HG02970 (cell line): ENCODE data around the gene CLDN19.

ENCODE experiments used
- ATAC-seq: cut with Tn5 transposase; IDR thresholded peaks from one replicate; pipeline ENCODE4 v1.9.1; 2021; ENCODE audit warnings: mild to moderate bottlenecking, moderate library complexity, moderate number of reproducible peaks; ENCODE audit not compliant: unreplicated experiment, low FRiP score

CLDN19 gene, protein sequence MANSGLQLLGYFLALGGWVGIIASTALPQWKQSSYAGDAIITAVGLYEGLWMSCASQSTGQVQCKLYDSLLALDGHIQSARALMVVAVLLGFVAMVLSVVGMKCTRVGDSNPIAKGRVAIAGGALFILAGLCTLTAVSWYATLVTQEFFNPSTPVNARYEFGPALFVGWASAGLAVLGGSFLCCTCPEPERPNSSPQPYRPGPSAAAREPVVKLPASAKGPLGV

DNA sequence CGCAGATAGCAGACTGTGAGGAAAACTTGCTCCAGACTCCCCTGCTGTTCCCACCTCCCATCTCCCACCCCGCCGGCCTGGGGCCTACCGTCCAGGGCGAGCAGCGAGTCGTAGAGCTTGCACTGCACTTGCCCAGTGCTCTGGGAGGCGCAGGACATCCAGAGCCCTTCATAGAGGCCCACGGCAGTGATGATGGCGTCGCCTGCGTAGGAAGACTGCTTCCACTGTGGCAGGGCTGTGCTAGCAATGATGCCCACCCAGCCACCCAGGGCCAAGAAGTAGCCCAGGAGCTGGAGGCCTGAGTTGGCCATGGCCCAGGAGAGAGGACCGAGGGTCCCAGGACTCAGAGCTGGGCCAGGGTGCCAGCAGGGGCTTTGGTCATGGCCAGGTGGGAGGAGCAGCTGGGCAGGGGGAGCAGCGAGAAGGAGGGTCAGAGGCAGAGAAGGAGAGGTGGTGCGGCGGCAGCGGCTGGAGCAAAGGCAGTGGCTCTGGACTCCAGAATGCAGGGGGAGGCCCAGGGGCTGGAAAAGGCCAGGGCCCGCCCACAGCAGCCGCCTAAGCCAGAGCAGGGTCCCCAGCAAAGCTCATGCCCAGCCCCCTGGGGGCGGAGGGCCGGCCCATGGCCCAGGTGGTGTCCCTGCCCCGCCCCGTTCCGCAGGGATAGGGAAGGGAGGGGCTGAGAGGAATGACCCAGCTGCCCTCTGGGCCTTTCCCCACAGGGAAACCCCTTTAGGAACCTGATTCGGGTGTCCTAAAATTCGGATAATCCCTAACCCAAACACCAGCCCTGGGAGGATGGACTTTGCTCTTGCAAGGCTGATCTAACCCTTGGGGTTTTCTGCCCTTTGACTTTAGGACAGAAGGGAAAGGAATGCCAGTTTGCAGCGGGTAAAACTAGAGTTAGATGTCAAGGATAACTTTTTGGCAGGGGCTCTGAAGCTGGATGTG is at the start of gene CLDN19:
CLDN19 (minus strand) TSS at position 484 of the 948 bp plus-strand sequence; CDS start at position 311, 173 bp downstream.
- ATAC-seq: no peak

DNA sequence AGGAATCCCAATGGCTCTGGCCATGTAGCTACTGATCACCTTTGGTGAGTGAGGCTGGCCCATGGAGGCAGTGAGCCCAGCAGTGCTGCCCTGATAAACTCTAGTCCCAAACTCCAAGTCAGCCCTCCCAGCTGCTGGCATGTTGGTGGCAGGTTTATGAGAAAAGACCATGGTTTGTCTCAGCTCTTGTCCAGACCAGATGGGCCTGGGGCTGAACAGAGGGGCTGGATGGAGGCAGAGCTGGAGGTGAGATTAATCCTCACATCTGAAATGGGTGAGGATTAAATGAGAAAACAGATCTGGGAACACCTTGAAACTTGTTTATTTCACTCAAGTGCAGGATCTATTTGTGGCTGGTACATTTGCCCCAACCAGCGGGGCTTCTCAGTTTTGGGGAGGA is 48.0 kb upstream of the CLDN19 start:
- no peak for ATAC-seq

DNA sequence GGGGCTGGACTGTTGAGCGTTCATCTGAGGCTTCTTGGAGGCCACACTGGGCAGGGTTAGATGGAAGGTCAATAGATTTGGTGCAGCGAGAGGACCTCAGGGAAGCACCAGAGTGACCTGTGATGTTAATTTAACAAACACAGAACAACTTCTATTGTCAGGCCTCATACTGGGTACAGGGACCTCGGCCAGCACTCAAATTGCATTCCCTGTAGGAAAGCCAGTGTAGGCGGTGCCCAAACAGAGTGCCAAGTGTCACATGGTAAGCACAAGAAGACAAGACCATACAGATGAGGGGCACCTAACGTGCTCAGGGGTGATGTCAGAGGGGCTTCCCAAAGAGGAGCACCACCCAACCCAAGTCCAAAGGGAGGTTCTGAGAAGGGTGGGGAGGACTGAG is 46.1 kb upstream of the CLDN19 start:
- no peak for ATAC-seq

DNA sequence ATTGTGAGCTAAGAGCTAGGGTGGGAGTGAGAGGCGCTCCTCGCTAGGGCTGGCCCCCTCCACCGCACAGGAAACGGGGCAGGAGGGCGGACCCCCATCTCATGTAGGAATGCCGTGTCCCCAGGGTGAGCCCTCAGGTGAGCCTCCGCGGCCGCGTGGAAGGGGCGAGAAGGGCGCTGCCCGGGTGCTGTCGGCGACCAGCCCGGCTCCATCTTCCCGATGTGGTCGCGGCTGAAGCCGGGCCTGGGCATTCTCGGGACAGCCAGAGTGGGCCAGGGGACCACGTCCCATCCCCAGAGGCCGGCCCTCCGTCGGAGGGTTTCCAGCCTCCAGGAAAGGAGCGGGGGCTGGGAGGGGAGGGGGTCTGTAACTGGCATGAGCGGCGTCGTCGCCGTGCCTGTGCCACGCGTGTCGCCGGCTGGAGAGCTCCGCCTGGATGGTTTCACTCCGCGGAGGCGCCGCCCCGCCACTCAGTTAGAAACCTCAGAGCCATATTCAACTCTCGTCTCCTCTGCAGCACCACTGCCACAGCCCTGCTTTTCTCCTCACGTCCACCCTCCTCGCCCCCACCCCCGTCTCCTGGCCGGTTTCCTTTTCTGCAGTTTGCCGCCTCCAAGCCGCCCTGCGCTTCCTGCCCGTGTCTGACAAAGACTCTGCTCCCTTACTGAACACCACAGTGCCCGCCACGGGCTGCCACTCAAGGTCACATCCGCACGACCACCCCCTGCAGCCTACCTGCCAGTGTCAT is 45.1 kb upstream of the CLDN19 start, which contains the start of gene TMEM269:
TMEM269 (plus strand) TSS at position 46 of the 748 bp plus-strand sequence. CDS start 4,903 bp downstream, outside the sequence.
- ATAC-seq: no peak

DNA sequence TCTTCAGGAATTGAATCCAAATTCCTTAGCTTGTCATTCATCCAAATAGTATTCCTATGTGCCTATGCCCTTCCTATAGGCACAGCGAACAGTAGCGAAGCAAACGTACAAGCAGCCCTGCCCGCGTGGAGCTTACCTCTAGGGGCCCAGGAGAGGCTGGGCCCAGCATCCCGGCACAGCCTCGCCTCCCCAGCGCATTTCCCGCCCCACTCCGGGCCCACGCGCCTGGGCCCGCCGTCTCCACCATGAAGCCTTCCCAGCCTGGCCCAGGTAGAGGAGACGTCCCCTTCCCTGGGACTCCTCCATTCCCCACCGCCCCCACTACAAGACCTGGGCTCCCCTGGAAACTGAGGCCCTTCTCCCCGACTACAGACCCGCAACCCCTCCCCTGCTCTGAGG is 44.5 kb upstream of the CLDN19 start:
- ATAC-seq: no peak

DNA sequence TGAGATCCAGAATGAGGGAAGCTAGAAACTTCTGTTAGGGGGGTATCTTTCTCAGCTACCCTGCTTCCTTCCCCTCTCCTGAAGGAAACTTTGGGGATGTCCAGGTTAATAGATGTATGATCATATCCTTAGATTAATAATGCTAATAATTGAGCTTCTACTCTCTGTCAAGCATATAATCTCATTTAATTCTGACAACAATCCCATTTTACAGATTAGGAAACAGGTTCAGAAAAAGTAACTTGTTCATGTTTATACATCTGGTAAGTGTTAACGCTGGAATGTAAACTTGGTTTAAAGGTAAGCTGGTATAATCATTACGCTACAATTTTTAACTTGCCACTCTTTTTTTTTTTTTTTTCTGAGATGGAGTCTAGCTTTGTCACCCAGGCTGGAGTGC is 43.1 kb upstream of the CLDN19 start:
- ATAC-seq: no peak

DNA sequence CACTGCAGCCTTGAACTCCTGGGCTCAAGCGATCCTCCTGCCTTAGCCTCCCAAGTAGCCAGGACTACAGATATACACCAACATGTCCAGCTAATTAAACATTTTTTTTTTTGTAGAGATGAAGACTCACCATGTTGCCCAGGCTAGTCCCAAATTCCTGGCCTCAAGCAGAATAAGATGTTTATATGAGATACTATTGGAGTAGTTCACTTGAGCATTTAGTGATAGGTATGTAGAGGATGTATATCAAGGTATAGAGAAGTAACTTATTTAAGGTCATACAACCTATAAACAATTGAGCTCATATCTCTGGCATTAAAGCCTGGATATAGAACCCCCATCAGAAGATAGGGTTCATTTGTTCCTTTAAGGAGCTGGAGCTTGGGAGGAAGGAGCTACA is 40.1 kb upstream of the CLDN19 start:
- no peak for ATAC-seq

DNA sequence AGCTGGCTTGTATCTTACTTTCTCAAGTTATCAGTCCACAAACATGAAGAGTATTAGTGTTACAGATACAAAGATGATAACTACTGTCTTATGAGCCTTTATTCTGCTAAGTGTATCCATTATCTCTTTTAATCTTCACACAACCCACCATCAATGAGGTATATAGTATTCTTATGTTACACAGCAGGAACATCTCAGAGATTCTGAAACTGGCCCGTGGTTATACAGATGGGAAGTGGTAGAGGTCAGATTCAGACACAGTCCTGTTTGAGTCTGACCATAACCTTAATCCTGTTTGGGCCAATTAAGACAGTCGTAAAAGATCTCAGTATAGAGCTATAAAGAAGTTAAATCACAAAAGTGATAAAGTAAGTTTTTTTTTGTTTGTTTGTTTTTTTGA is 39.7 kb upstream of the CLDN19 start:
- ATAC-seq: no peak

DNA sequence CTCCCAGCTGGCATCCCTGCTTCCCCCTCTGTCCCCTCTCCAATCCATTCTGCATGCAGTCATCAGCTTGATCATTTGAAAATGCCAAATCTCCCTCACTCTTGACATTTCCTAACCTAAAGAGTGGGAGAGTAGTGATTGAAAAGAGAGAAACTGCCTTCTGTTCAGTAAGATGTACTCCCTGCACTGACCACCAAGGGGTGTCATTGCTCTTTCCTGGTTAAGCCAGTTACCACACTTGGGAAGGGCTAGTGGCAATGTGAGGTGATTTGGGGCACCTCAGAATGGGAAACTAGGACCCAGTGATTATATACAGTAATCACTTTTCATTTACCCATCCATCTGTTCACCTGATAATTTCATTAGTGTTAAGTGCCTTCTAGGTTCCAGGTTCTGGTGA is 37.8 kb upstream of the CLDN19 start:
- ATAC-seq: no peak

DNA sequence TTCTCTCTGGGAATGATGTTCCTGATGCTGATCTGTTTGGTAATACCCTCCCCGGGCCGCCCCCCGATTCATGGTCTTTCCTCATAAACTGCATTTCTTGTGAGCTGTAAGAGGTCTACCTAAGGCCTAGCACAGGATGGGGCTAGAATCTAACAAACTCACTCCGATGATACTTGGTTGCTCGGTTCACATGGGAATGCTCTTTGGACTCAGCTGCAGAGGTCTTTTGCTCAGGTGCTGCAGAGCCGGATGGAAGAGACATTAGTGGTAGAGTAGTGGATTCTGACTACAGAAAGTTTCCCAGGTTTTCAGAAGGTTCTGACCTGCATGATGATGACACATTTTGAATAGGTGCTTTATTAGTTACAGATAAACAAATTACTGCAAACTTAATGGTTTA is 36.5 kb upstream of the CLDN19 start:
- no peak for ATAC-seq

DNA sequence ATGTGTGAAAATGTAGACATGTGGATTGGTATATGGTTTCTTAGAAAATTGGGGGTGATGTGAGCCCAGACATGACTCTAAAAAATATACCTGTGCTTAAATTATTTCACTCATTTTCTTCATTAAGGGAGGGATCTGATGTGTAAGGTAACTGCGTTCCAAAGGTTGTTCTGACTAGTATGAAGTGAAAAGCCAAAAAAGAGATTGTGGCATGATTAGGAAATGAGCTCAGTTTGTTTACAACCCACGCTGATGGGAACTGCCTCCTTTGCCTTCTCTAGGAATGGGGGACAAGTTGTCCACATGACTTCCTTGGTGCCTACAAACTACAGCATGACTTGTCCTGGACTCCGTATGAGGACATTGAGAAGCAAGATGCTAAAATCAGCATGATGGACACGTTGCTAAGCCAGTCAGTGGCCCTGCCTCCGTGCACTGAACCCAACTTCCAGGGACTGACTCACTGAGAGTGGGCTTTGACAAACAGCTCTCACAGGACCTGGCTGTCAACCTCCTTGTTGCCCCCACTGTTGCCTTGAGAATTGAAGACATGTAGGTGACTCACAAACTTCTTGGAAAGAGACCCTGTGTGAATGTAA is 35.0 kb upstream of the CLDN19 start:
- no peak for ATAC-seq

DNA sequence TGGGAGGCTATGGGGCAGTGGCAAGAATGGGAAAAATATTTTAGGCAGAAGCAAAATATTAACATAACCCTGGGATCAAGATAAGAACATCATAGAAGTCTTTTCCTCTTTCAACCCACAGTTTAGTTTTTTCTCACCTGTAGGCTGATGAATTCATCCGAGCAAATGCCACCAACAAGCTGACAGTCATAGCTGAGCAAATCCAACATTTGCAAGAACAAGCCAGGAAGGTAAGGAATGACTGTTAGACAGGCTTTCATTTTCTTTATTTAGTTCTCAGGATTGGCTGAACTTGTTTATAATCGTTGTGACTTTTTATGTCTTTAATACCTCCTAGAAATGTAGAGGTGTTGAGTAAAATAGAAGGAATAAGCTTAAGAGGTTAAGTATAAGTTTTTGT is 33.4 kb upstream of the CLDN19 start:
- no peak for ATAC-seq

DNA sequence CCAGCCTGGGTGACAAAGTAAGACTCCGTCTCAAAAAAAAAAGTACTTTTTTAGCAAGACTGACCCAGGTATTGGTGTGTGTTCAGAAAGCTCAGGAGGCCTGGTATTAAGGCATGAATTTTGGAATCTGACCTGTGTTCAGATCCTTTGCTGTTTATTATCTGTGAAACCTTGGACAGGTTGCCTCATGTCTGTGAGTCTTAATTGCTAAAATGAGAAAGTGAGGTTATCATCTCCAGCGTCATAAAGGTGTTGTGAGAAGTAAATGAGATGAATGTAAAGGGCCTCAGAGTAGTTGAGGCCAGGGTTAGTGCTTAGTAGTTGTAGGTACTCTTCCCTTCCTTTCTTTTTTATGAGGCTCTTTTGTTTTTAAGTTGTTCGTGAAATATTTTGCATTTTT is 29.8 kb upstream of the CLDN19 start:
- ATAC-seq: no peak

DNA sequence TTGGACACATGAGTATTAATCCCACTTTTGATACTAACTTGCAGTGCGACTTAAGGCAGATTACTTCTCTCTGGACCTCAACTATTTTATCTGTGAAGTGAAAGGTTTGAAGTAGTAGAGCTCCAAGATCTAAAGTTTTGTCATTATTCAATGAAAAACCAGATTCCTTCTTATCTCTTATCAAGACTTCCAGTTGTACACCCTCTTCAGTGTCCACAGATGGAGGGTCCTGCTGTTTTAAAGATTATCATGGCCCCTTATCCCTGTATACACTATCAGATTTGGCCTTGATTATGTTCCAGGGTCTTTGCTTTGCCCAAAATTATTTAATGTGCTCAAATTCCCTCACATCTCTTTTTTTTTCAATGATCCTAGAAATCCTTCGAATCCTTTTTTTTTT is 28.1 kb upstream of the CLDN19 start:
- ATAC-seq: no peak

DNA sequence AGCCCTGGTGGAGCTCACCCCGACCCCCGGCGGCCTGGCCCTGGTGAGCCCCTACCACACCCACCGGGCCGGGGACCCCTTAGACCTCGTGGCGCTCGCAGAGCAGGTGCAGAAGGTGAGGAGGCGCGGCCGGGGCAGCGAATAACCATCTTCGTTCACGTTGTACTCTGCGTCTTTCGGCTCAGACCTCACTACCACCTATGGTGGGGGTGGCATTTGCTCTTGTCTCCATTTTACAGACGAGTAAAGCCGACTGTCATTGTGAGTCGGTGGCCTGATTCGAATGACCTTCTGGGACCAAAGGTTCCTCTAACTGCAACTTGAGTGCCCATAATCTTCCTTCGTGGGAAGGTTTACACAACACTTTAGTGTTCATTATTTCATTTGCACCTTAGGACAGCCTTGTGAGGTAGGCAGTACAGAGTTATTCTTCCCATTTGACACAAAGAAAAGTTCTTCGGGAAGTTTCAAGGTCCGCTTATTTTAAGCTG is 27.5 kb upstream of the CLDN19 start:
- peak; percentile 8 for ATAC-seq

DNA sequence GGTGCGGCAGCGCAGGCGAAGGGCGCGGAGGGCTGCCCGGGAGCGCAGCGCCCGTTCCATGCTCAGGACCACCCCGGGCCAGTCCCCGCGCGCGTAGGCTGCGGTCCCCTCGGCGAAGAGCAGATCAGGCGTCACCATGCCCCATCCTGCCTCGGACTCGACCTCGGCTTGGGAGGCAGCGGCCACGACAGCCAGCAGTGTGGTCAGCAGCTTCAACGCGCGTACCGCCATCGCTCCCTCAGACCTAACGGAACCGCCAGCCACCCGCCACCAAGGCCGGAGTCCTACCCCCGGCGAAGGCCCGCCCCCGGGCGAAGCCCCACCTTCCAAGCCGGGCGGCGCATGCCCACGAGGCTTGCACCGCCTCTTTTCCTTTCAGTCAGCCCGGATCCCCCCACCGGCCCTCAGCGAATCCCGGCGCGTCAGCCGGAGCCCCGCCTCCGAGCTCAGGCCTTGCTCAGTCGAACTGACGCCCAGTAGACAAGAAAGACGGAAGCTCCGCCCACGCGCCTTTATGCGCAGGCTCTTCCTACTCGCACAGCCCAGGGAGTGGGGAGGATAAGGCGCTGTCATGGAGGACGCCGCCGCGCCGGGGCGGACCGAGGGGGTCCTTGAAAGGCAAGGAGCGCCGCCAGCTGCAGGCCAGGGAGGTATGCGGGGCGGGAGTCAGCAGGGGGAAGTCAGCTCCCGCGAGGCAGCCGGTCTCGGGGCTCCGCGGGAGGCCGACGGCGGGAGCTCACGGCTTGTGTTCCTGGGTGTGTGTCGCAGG is 26.9 kb upstream of the CLDN19 start, which contains the start of the genes C1orf50 and P3H1:
C1orf50 (plus strand) TSS at position 509 of the 769 bp plus-strand sequence; CDS start at position 572, 63 bp downstream.
P3H1 (minus strand) TSS at position 288 of the 769 bp plus-strand sequence; CDS start at position 231, 57 bp downstream.
- ATAC-seq: peak; percentile 89

DNA sequence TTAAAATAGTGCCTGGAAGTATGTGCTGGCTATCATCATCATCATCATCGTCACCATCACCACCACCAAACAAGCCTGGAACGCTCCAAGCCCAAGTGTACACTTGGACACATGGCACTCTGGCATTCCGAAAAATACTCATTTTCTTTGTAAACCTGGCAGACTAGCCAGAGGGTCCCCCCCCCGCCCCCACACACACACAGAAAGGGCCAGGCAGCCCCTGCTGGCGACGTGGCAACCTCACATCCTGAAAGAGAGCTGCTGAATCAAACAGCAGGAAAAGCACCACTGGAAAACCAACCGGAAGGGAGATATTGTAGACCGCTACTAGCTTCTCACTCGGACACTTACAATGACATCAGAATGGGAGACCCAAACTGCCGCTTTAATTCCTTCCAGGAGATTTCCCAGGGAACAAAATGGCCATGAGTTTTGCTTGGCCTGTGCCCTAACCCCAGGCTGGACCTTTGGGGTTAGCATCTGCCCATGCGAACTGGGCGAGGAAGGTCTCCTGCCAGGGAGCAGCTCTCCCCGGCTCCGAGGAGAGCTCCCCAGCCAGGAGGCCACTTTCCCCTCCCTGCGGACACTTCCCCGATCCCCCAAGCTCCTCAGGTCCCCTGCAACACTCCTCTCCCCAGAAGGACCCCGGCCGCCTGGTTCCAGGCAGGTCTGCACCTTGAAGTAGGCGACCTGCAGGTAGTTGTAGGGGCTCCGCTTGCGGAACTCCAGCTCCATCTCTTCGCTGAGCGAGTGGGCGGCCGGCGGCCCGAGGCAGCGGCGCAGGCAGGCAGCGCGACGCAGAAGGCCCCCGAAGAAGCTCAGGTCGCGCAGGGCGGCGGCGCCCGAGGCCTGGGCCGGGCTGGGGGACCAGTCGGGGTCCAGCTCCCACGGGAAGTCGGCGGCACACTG is 26.1 kb upstream of the CLDN19 start:
- ATAC-seq: peak; percentile 10

DNA sequence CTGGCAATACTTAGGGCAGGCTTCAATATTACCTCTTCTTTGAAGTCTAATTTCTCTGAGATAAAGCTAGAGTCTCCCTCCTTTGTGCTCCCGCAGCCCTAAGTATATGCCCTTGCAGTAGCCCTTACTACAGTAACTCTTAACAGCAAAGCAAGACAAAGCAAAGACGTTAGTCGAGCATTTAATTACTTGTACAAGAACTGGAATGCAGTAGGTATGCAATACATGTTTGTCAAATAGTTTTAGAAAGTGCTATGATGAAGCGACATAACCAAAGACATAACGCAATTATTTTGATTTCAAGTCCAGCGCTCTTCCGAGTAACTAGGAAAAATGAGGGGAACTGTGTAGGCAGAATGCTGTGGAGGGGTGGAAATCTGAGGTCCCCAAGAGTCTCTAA is 25.2 kb upstream of the CLDN19 start:
- ATAC-seq: no peak
